ENCODE measurements around the gene PSMD12.
A peak's percentile ranks its signal among the peaks of the same experiment; 100 is the strongest.

PSMD12 gene

GRCh38 chr17:67385122-67385988 lies 19.0 kb upstream of the PSMD12 start:
- FAIRE-seq: no peak

- no peak for FAIRE-seq
These were observed 15.5 kb upstream of the PSMD12 start for GRCh38 chr17:67381929-67382257.

GRCh38 chr17:67379251-67379630 lies 12.9 kb upstream of the PSMD12 start:
- FAIRE-seq: no peak

GRCh38 chr17:67378454-67379250 lies 12.3 kb upstream of the PSMD12 start:
- no peak for FAIRE-seq

- no peak for FAIRE-seq
These were observed 11.4 kb upstream of the PSMD12 start for GRCh38 chr17:67377488-67378453.

- FAIRE-seq: peak; percentile 56
These were observed 10.5 kb upstream of the PSMD12 start, which contains the start of gene PITPNC1 for GRCh38 chr17:67376737-67377487. Gene PITPNC1, plus strand, starts transcription at chr17:67377281.

- no peak for FAIRE-seq
These were observed 10.0 kb upstream of the PSMD12 start for GRCh38 chr17:67376415-67376736.

GRCh38 chr17:67375716-67376115 lies 9.3 kb upstream of the PSMD12 start:
- FAIRE-seq: no peak

GRCh38 chr17:67375054-67375427 lies 8.7 kb upstream of the PSMD12 start:
- FAIRE-seq: no peak

GRCh38 chr17:67374329-67375053 lies 8.1 kb upstream of the PSMD12 start:
- FAIRE-seq: peak; percentile 88

- FAIRE-seq: no peak
These were observed 6.4 kb upstream of the PSMD12 start for GRCh38 chr17:67372751-67373150.

GRCh38 chr17:67369676-67370075 lies 3.3 kb upstream of the PSMD12 start:
- FAIRE-seq: no peak

GRCh38 chr17:67365738-67366192 lies 612 bp downstream of the PSMD12 start:
- FAIRE-seq: no peak

GRCh38 chr17:67364847-67365737 lies 1.3 kb downstream of the PSMD12 start:
- FAIRE-seq: no peak

- no peak for FAIRE-seq
These were observed 4.2 kb downstream of the PSMD12 start for GRCh38 chr17:67362173-67362572.

- FAIRE-seq: no peak
These were observed 5.5 kb downstream of the PSMD12 start for GRCh38 chr17:67360880-67361279.

- no peak for FAIRE-seq
These were observed 6.2 kb downstream of the PSMD12 start for GRCh38 chr17:67359960-67360791.

- FAIRE-seq: no peak
These were observed 7.8 kb downstream of the PSMD12 start for GRCh38 chr17:67358612-67359011.

- FAIRE-seq: no peak
These were observed 12.3 kb downstream of the PSMD12 start for GRCh38 chr17:67353929-67354574.

Data from G401.6 (cell line).